SIG-M5 treated with dmso at 0.1 percent for 504 hours (cell line): ENCODE results near the gene AMT.
"Not testable (repeated sequence)": the region's sequence is repeated elsewhere in the genome, so short reads cannot be mapped to it uniquely, and the experiment has no call there.

Experiments used
- DNase-seq: peaks from one replicate; lab custom pipeline; 2025; ENCODE audit not compliant: unreplicated experiment; lab: John Stamatoyannopoulos, UW

The AMT gene

DNA sequence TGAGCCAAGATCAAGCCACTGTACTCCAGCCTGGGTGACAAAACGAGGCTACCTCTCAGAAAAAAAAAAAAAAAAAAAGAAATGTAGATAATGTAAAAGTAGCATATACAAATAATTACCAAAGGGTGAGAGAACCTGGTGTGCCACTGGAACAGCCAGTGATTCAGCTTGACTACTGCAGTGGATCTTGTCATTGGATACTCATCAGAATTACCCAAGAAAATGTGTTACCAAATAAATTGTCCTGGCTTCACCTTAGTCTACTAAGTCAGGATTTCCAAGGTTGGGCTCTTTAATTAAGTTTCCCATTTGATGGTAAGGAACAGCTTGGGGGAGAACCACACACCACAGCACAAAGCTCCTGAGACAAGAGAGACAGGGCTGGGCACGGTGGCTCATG is 5.3 kb upstream of the AMT start:
- no peak for DNase-seq

DNA sequence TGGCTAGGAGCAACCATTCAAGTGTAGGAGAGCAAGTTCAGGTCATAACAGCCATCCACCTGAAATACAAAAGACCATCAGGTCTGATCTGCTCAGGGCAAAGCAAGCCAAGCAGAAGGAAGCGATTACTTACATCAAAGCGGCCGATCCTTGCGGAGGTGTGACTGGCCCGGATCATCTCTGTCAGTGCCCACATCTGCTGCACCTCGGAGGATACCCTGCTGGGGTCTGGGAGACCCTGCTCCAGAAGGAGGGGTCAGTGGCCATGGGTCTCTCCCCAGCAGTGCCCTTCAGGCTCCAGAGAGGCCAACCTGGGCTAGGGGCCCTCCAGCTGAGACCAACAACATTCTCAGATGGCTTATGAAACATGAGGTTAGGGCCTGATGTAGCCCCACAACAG is 2.5 kb upstream of the AMT start:
- DNase-seq: no peak

DNA sequence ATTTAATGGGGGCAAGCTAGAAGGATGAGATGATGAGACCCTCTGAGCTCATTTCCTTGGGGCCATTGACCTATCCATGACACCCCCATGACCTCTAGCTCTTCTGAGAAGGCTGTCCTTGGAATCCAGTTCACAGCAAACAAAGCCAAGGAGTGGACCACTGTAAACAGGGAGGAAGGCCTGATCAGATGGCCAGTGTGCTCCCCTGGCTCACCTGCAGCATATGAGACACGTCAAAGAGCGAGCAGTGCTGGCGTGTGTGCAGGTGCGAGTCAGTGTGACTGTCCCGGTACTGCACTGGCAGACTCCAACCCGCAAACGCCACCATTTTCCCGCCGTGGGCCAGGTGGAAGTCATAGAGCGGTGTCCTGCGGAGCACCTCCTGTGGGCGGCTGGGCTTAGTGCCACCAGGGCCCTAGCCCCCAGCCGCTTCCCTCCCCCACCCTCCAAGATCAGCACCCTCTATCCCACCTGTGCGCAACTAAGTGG is 339 bp downstream of the AMT start:
- no peak for DNase-seq

DNA sequence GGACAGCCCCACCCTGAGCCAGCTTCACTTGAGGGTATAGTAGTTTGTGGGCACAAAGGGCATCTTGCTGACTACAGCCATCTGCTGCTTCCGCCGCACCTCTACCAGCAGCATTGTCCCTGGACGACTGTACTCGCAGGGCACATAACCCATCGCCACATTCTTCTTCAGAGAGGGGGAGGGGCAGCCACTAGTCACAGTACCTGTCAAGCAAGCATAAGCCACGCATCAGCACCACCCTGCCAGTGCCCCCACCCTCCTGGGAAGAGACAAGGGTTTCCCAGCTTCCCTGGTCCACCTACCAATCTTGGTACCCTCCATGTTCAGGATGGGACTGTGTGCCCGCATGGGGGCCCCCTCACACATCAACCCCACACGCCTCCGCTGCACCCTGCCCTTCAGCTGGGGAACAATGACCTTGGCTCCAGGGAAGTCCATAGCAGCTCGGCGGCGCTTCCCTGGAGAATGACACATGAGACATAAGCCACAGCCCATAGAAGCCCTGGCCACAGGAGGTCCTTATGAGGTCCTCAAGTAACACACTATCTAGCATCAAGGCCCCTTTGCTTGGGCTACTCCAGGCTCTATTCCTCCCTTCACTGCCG is 4.7 kb downstream of the AMT start:
- DNase-seq: no peak

DNA sequence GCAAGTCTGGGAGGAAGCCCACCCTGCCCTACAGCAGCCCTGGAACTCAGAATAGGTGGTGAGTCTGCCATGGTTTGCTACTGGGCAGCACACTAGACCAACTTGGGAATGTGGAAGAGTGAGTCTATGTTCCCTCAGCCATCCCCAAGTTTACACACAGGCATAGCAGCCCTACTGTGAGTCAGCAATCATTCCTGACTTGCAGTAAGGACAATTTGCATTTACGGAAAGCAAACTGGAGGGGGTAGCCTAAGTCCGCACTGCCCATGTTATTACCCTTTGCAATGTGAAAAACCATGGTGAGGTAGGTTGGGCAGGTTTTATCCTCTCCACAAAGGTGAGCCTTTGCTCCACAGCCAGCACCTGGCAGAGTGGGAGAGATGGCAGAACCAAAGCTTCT is 5.4 kb downstream of the AMT start:
- DNase-seq: no peak

DNA sequence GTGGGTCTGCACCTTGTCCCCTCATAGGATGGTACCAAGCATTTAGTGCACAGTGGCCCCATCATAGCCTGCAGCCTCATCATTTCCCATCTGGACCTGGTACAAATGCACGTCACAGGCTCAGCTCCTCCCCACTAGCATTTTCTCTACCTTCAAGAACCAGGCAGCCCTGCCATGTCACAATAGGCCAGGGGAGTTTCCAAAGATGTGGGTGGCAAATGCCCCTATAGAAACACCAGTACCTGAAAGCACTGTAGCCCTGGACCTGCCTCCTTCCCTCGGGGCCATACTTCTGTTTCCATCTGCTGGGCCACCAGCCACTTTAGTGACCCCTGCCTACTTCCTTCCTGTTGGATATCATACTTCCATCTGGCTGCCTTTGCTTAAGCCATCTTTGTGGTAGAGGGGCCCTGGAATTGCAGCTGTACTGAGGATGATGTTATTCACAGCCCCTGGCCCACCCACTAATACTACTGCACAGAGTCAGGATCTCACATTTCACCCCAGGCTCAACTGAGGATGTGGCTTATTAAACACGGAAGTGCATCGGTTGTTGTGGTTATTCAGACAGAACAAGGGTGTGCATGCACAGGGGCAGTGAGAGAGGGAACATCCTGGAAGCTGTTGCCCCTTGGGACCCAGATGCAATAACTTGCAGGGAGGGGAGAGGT is 6.2 kb downstream of the AMT start:
- DNase-seq: peak; percentile 72

DNA sequence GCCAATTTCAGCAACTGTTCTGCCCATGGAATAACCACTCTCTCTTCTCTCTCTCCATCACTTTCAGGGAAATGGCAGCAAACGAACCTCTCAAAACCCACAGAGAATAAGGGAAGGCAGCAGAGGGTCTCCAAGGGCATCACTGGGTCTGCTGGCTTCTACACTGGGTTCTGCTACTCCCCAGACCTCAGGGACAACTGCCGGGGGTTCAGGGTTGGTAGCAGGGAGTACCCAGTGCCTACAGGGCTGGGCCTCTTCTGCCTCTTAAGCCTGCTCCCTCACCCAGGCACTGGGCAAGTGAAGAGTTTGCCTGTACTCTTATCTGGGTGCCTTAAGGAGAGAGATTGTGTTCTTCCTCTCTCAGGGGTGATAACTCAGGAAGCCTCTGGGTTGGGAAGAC is 7.5 kb downstream of the AMT start:
- no peak for DNase-seq

DNA sequence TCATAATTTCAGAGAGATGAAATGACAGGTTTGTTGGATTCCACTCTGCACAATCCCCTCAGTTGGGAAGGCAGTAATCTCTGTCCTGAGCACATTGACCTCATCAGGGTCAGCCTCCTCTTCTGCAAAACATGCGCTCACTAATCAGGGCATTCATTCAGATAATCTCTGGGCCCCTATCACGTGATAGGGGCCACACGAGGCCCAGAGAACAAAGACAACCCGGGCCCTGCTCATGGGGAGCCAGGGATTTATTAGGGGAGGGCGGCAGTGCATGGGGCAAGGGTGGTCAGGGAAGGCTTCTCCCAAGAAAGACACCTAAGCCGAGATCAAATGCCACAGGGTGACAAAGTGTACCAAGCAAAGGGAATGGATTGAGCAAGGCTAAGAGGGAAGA is 8.9 kb downstream of the AMT start:
- no peak for DNase-seq

DNA sequence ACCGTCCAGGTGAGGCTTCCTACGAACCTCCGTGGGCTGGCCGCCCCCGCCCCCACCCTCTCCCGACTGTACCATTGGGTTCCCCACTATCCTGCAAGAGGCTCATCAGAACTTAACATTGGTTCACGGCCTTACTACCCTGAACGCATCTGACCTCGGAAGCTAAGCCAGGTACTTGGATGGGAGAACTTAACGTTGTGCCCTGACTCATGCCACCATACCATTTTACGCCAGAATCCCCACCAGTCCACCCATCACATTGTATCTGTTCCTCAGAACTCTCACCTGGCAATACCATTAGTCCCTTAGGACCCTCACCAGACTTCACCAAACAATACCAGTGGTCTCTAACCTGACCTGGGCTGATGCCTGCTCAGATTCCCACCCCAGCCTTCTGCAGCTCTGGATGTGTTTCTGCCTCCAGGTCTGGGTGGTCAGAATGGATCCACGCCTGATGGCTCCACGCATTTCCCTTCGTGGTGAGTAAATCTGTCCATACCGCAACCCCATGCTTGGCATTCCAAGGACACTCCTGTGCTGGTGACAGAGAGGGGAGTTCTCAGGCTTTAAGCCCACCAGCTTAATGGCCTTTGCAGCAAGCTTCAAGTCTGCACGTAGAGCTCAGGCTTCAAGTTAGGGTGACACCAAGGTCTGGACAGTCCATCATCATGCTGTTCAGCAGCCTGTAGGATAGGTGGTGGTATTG is 9.5 kb downstream of the AMT start:
- DNase-seq: no peak

DNA sequence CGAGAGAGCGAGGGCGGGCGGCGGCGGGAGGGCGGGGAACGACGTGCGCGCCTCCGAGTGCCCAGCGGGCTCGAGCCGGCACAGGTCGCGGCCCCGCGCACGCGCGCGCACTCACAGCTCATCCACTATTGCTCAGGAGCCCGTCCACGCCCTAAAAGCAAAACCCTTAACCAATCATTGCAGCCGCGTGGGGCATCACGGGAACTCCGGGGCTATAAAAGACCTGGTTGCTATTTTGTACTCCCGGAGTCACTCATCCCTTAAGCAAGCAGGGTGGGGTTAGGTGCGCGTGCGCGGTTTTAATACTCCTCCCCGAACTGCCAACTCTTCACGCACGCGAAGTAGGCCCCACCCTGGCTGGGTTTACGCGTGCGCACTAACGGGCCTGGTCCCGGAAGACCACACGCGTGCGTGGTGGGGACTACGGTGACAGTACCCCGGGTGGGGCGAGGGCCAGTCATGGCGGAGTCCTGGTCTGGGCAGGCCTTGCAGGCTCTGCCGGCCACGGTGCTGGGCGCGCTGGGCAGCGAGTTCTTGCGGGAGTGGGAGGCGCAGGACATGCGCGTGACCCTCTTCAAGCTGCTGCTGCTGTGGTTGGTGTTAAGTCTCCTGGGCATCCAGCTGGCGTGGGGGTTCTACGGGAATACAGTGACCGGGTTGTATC is 10.2 kb downstream of the AMT start, which contains the start of the genes RHOA and TCTA:
TSS of gene RHOA (minus strand) at position 9 of the 664 bp plus-strand sequence. CDS start 36,387 bp downstream, outside the sequence.
TSS of gene TCTA (plus strand) at position 456 of the 664 bp plus-strand sequence. CDS start at position 460, 4 bp downstream.
- DNase-seq: peak; percentile 100

DNA sequence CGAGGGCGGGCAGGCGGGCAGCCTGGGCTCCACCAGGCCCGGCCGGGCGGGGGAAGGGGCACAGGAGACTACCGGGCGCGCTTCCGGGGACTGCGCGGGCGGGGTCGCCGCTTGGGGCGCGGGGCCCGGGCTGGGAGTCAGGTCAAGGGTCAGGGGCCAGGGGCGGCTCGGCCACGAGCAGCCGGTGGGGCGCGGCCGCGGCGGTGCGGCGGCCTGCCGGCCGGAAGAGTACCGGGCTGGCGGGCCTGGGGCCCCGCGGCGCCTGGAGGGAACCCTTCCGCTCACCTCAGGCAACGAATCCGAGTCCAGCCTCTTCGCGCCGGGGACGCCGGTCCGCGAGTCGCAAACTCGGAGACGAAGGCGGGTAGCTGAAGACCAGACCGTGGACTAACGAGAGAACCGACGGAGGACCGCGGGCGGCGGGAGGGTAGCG is 10.7 kb downstream of the AMT start:
- DNase-seq: no peak

DNA sequence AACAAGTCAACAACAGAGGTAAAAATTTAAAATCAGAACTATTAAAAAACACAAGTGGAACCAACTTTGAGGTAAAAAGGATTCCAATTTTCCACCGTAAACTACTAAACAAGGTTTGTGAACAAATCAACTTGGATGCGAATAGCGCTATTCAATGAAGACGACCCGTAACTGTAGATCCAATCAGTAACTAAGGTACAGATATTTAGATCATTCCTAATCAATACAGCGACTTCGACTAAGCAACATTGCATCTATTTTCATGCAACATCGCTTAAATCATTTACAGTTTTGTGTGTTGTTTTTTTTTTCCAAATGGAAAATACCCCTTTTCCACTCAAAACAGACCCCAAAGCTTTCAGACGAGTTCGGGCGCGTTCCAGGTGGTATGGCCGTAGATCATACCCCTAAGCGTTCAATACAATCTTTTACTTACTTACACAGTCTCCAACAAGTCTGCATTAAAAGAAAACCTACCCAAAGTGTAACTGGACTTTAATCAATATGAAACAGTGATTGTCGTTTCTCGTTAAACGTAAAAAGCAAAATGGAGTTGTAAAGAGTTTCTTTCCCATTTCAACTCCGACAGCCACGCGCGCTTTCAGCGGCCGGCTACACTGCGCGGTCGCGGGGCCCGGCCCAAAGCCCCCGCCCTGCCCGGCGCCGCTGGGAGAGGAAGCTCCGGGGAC is 11.3 kb downstream of the AMT start:
- no peak for DNase-seq

DNA sequence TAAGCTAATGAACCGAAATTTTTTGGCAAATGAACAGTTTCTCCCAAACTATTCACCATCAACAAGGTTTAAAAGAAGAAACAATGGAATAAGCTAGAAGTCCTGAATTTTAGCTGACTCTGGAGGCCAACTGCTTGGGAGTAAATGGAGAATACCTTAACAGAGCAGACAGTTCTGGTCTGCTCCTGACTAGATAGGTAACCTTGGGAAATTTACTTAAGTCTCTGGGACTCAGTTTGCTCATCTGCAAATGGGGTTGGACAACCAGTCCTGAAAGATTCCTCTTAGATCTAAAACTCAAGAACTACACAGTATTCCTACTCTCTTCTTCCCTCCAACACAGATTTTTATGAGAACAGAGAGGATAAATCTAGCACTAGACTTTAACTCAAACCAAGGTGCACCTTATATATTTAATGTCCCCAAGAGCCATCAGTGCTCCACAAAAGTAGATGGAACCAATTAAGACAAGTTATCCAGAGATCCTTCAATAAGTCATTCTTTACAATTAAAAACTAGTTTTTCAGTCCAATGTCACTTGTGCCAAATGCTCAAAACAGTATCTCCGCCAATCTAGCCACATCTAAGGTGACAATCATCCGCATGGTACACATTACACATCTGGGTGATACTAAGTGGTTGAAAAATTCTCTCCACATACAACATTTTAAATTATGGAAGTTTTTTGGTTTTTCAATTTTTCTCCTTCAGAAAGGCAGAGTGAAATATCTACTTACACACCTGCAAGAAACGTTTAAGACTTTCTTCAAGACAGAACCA is 12.0 kb downstream of the AMT start:
- DNase-seq: no peak

DNA sequence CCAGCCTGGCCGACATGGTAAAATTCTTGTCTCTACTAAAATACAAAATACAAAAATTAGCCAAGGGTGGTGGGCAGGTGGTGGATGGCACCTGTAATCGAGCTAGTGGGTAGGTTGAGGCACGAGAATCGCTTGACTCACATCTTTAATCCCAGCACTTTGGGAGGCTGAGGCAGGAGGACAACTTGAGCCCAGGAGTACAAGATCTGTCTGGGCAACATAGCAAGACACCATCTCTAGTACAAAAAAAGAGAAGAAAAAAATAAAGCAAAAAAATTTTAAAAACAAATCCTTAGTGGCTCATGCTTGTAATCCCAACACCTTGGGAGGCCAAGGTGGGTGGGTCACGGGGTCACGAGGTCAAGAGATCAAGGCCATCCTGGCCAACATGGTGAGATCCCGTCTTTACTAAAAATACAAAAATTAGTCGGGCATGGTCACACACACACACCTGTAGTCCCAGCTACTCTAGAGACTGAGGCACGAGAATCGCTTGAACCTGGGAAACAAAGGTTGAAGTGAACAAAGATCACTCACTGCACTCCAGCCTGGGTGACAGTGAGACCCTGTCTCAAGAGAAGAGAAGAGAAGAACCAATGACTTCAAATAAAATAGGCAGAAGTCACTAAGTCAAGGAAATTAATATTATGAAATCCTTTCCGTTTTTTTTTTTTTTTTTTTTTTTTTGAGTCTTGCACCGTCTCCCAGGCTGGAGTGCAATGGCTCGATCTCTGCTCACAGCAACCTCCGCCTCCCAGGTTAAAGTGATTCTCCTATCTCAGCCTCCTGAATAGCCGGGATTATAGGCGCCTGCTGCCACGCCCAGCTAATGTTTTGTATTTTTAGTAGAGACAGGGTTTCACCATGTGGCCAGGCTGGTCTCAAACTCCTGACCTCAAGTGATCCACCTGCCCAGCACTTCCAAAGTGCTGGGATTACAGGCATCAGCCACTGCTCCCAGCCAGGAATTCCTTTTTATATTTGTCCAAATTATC is 15.4 kb downstream of the AMT start:
- DNase-seq: no peak

DNA sequence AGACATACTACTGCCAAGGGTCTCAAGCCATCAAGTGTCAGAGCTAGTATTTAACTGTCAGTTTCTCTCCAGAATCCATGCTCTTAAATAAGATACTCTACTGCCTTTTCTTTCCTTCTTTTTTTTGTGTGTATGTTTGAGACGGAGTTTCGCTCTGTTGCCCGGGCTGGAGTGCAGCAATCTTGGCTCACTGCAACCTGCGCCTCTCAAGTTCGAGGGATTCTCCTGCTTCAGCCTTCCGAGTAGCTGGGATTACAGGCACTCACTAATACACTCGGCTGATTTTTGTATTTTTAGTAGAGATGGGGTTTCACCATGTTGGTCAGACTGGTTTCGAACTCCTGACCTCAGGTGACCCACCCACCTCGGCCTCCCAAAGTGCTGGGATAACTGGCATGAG is 16.7 kb downstream of the AMT start:
- DNase-seq: not testable (repeated sequence)

DNA sequence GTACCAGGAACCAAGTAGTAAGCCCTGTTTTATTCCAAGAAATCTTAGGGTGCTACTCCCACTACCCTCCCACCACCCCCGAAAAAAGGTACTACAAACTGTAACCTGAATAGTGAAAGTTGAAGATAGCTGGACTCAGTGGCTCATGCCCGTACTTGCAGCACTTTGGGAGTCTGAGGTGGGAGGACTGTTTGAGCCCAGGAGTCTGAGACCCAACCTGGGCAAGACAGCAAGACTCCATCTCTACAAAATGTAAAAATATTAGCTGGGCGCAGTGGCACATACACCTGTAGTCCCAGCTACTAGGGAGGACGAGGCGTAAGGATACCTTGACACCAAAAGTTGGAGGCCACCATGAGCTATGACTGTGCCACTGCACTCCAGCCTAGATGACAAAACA is 18.4 kb downstream of the AMT start:
- no peak for DNase-seq

DNA sequence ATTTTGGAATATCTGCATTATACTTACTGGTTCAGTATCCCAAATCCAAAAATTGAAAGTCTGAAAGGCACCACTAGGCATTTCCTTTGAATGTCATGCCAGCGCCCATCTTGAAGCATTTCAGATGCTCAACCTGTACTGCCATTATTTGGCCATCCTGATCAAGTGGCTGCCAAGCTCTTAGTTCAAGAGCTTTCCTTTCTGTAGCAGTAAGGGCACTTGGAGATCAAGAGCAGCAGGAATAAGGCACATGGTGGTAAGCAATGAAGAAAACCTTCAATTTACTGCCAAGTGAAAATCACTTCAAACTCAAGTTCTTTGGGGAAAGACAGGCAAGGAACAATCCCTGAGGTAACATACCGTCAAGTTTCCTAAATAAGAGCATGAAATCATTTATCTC is 20.5 kb downstream of the AMT start:
- no peak for DNase-seq

DNA sequence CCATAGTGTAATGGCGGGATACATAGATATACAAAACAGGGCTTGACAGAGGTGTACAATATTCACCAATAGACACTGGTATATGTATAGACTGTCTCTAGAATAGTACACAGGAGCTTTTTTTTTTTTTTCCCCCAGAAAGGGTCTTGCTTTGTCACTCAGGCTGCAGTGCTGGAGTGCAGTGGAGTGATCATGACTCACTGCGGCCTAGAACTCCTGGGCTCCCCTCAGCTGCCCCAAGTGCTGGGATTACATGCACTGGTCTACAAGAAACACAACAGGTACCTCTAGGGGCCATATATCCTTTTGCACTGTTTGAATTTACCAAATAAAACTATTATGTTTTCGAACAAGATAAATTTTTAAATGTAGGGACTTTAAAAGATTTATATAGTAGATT is 22.8 kb downstream of the AMT start:
- DNase-seq: no peak

DNA sequence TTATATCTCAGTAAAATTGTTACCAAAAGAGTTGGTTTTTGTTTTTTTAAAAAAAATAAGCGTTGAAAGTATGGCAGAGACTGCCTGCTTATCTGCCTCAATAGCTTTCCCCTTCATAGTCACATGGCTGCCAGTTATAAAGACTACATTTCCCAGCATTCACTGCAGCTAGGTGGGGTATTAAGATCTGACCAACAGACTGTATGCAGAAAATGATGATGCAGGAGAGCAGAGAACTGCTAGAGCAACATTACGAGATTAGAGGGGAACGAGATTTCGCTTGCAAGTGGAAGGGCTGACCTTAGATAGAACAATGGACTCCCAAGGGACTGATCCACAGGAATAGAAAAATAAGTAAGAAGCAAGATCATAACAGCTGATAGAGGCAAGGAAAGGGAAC is 24.8 kb downstream of the AMT start:
- DNase-seq: peak; percentile 45
